ENCODE results near the gene BOK. TPM values are rescaled to one million over a fixed set of nuclear protein-coding genes. Genes with fewer than 3 reads are reported as not detected.

The BOK gene
- polyA plus RNA-seq, 3 donors, result 0.05 TPM; not detected in 2

GRCh38 chr2:241612156-241613016 lies 53.8 kb downstream of the BOK start:
- Mint-ChIP-seq H3K9me3 (no peaks in the 10 kb centered on the region), H3K36me3 (peaks cover 44 to 52% of the 10 kb centered on the region in 2 donors)
- 100% methylated on average over 8 of the region's 20 CpGs for WGBS (ENCODE audit: insufficient coverage)

More at GRCh38 chr2:241612156-241613016, 53.8 kb downstream of the BOK start:
- Histone ChIP-seq H3K36me3 (replicated peaks in 1 of 2; ENCODE audit: control insufficient read depth in 1 of 2, insufficient read depth in 2 of 2, low read length in 2 of 2) (peaks cover 5 to 22% of the 10 kb centered on the region in 2 donors), H2AFZ (ENCODE audit: insufficient read depth, low read depth, low read length, poor library complexity, severe bottlenecking) (no peak overlapping the region), H4K20me1 (ENCODE audit: insufficient read depth, low read length) (peaks cover 15% of the 10 kb centered on the region), H3K4me1 (ENCODE audit: control insufficient read depth in 1 of 2, insufficient read depth in 2 of 2, low read length in 2 of 2) (peaks cover 10 to 17% of the 10 kb centered on the region in 2 donors), H3K4me2 (replicated peaks; ENCODE audit: extremely low read depth, low read length, poor library complexity, severe bottlenecking) (no peak overlapping the region), H3K27ac (ENCODE audit: low read depth in 1 of 2, low read length in 2 of 2) (no peak overlapping the region), H3K27me3 (ENCODE audit: control insufficient read depth in 2 of 2, insufficient read depth in 2 of 2, low read length in 2 of 2) (no peaks in the 10 kb centered on the region), H3K9ac (ENCODE audit: insufficient read depth, low read length, poor library complexity, severe bottlenecking) (no peak overlapping the region), H3K9me3 (replicated peaks in 1 of 2; ENCODE audit: control insufficient read depth in 1 of 2, insufficient read depth in 1 of 2, low read length in 2 of 2) (no peaks in the 10 kb centered on the region), H3K4me3 (replicated peaks in 1 of 3; ENCODE audit: low read depth in 2 of 3, low read length in 3 of 3) (no peak overlapping the region), H3K79me2 (ENCODE audit: insufficient read depth, low read length) (no peaks in the 10 kb centered on the region)
- no peak for TF ChIP-seq CTCF (IDR thresholded peaks at IDR 0.05)
- H3K27ac Mint-ChIP-seq, result peak overlapping the region in 2 of 7 donors; percentile 4 to 32
- peaks cover 6 to 9% (median 8%) of the 10 kb centered on the region in 3 donors for H3K27me3 Mint-ChIP-seq (ENCODE audit: low read depth in 3 of 3)
- intact Hi-C loops (cut with micrococcal nuclease), result no loop called here
- no peak for DNase-seq
- no peak overlapping the region for H3K4me3 Mint-ChIP-seq
- H3K4me1 Mint-ChIP-seq, result peaks cover 15% of the 10 kb centered on the region
